ENCODE results near the gene TESK2.

The TESK2 gene

GRCh38 chr1:45356186-45356585 is 134.8 kb downstream of the TESK2 start:
- H3K4me3 ChIP-seq (ENCODE audit: control insufficient read depth, low read depth, low read length), result no peak overlapping the region
- TF ChIP-seq, protein P1, sequence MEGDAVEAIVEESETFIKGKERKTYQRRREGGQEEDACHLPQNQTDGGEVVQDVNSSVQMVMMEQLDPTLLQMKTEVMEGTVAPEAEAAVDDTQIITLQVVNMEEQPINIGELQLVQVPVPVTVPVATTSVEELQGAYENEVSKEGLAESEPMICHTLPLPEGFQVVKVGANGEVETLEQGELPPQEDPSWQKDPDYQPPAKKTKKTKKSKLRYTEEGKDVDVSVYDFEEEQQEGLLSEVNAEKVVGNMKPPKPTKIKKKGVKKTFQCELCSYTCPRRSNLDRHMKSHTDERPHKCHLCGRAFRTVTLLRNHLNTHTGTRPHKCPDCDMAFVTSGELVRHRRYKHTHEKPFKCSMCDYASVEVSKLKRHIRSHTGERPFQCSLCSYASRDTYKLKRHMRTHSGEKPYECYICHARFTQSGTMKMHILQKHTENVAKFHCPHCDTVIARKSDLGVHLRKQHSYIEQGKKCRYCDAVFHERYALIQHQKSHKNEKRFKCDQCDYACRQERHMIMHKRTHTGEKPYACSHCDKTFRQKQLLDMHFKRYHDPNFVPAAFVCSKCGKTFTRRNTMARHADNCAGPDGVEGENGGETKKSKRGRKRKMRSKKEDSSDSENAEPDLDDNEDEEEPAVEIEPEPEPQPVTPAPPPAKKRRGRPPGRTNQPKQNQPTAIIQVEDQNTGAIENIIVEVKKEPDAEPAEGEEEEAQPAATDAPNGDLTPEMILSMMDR (conservative IDR thresholded peaks at IDR 0.05; ENCODE audit: control insufficient read depth, insufficient read depth, low read depth, low read length), result no peak
- no peak for DNase-seq (ENCODE audit: low read depth)

DNA sequence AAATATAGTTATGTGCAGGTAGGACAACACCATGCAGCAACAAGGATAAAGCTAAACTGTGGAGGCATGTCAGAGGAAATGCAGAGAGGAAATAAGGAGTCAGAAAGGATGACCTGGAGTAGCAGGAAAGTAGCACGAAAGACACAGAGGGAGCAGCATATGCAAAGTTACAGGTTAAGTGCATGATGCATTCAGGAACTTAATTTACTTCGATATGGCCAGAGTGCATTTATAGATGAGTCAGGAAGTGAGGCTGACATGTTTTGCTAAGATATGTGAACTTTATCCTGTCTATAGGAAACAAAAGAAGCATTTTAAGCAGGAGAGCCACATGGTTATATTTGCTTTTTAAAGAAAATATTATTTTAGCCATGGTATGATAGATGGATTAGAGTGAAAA is 135.3 kb downstream of the TESK2 start:
- DNase-seq (ENCODE audit: low read depth), result no peak
- TF ChIP-seq, protein P1 (conservative IDR thresholded peaks at IDR 0.05; ENCODE audit: control insufficient read depth, insufficient read depth, low read depth, low read length), result no peak
- no peak overlapping the region for H3K4me3 ChIP-seq (ENCODE audit: control insufficient read depth, low read depth, low read length)

DNA sequence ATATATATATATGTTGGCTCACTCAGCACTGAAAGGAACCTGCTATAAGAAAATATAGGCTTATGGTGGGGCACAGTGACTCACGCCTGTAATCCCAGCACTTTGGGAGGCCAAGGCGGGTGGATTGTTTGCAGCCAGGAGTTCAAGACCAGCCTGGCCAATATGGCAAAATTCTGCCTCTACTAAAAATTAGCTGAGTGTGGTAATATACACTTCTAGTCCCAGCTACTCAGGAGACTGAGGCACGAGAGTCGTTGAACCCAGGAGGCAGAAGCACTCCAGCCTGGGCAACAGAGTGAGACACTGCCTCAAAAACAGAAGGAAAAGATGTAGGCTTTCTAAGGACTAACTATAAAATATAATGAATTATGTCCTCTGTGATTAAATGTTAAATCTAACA is 136.1 kb downstream of the TESK2 start:
- TF ChIP-seq, protein P1 (conservative IDR thresholded peaks at IDR 0.05; ENCODE audit: control insufficient read depth, insufficient read depth, low read depth, low read length), result no peak
- H3K4me3 ChIP-seq (ENCODE audit: control insufficient read depth, low read depth, low read length), result no peak overlapping the region
- DNase-seq (ENCODE audit: low read depth), result no peak

GRCh38 chr1:45353685-45354084 is 137.3 kb downstream of the TESK2 start:
- DNase-seq (ENCODE audit: low read depth), result no peak
- TF ChIP-seq, protein P1 (conservative IDR thresholded peaks at IDR 0.05; ENCODE audit: control insufficient read depth, insufficient read depth, low read depth, low read length), result no peak
- no peak overlapping the region for H3K4me3 ChIP-seq (ENCODE audit: control insufficient read depth, low read depth, low read length)

DNA sequence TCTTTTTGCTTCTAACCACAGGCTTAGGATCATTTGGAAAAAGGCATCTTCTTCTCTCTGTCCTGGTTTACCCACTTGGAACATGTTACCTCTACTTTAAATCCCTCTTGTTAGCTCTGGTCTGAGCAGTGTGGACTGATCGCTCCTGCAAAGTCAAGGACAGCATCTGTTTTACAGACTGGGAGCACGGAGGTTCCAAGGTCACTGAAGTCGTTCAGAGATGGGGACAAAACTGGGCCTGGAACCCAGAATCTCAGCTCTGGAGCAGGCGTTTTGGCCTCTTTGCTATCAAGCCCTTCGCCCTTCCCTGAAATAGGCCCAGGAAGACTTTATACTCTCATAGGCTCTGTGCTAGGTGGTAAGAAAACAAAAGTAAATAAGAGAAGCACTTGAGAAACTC is 139.5 kb downstream of the TESK2 start:
- no peak for DNase-seq (ENCODE audit: low read depth)
- TF ChIP-seq, protein P1 (conservative IDR thresholded peaks at IDR 0.05; ENCODE audit: control insufficient read depth, insufficient read depth, low read depth, low read length), result no peak
- H3K4me3 ChIP-seq (ENCODE audit: control insufficient read depth, low read depth, low read length), result no peak overlapping the region

DNA sequence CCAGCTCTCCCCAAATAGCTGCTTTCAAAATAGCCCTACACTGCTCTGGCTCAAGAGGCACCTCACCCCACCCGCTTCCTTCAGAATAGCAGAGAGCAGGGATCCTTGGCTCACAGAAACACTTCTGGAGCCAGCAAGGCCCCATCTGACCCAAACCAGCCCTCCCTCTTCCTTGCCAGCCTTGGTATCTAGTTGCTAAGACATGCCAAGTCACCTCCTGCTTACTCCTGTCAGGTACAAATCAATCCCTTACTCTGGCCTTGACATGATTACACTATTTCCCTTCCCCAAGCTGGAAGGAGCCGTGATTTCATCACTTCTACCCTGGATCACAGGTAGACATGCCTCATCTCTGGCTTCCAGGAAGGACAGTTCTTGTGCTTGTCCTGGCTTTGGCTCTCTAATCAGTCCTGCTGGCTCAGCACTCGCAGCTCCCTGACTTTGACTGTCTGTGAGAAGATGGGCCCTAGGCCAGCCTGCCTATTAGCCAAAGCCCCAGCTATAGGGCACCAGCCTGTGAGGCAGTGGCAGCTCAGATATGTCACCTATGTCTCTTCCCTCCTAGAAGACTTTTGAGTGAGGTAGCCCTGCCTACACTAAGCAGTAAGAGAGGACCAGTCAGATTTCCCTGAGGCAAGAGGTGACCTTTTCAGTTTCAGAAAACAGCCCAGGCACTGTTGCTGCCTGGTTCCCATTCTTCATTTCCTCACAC is 141.8 kb downstream of the TESK2 start:
- TF ChIP-seq, protein P1 (conservative IDR thresholded peaks at IDR 0.05; ENCODE audit: control insufficient read depth, insufficient read depth, low read depth, low read length), result no peak
- no peak overlapping the region for H3K4me3 ChIP-seq (ENCODE audit: control insufficient read depth, low read depth, low read length)
- DNase-seq (ENCODE audit: low read depth), result no peak

DNA sequence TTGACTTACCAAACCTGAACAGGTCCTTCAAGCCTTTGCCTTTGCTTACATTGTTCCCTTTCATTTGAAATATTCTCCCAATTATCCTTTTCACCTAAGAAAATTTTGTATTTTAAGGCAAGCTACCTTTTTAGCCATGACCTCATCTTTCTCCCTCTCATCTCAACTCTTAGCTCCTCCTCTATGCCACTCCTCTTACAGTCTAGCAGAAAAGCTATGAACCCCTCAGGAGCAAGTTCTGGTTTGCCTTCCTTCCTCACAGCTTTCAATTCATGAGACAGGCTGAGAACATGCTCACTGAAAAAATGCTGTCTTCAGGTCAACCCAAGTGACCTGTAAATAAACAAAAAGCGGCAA is 142.4 kb downstream of the TESK2 start:
- TF ChIP-seq, protein P1 (conservative IDR thresholded peaks at IDR 0.05; ENCODE audit: control insufficient read depth, insufficient read depth, low read depth, low read length), result no peak
- H3K4me3 ChIP-seq (ENCODE audit: control insufficient read depth, low read depth, low read length), result no peak overlapping the region
- no peak for DNase-seq (ENCODE audit: low read depth)
